ENCODE data around the gene RAB2B. TPM values are rescaled to one million over a fixed set of nuclear protein-coding genes. Genes with fewer than 3 reads are reported as not detected.

Gene RAB2B
- total RNA-seq, 4 donors from 2014 or later, result 20.2 to 24.9 (median 21.5) TPM

DNA sequence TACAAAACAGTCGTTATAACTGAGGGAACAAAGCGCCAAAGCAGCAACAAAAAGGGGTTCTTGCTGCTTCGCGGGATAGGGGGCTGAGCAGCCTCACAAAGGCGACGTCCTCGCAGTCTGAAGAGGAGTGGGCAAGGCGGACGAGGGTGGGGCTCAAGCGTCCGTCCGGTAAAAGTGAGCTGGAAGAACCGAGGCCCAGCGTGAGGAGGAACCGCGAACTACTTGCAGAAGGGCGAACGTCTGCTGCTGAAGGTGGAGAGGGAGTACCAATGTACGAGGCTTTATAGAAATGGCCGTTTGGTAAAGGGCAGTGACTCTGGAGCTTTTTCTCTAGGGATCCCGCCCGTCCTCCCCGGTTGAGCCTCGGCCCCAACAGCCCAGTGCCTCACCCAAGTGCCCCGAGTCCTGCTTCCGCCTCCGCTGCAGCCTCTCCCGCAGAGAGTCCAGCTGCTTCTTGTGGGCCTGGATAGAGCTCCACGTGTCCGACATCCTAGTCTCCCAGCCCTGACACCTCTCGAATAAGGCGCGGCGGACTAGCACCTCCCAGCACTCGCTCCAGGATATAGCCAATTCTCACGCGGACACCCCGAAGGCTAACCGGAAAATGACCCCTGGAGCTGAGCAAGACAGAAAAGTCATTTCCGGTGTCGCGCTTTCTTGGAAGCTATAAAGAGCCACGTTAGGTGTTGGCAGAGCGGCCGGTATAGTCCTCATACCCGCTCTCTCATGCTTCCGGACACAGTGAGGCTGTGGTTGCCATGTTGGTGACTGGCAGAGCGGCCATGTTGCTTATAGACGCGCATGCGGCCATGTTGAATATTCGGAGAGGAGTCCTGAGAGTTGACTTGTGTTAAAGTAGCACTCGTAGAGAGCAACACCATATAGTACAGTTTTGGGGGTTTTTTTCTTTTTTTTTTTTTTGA, 34.2 kb upstream of the RAB2B start, which contains the start of gene METTL3:
Gene METTL3, minus strand, starts transcription at position 606 of the 923 bp plus-strand sequence. Its CDS starts 117 bp downstream, at position 489.
- WGBS, result under 1% methylated on average over 31 of the region's 53 CpGs

GRCh38 chr14:21509432-21510143, 32.8 kb upstream of the RAB2B start:
- no peak for DNase-seq (ENCODE audit: low spot score in 2 of 2)
- H3K9me3 ChIP-seq, result no peaks in the 10 kb centered on the region
- WGBS, result 83% methylated on average over 6 of the region's 6 CpGs
- no peak for TF ChIP-seq CTCF (IDR thresholded peaks at IDR 0.05)
- H3K36me3 ChIP-seq, result peaks cover 13% of the 10 kb centered on the region
- H3K27me3 ChIP-seq, result no peaks in the 10 kb centered on the region
- H3K4me1 ChIP-seq, result peaks cover 27% of the 10 kb centered on the region
- H3K27ac ChIP-seq, result no peak overlapping the region
- H3K4me3 ChIP-seq, result peak overlapping the region; percentile 62

More for the DNA sequence above, 34.2 kb upstream of the RAB2B start, which contains the start of gene METTL3:
- peak; percentile 97 to 98 for DNase-seq (ENCODE audit: low spot score in 2 of 2)
- Histone ChIP-seq H3K27ac (peak within 1 kb of the TSS; percentile 70), H3K9me3 (no peaks in the 10 kb centered on the region), H3K27me3 (no peaks in the 10 kb centered on the region), H3K4me3 (peak within 1 kb of the TSS; percentile 62), H3K4me1 (peaks cover 27% of the 10 kb centered on the region), H3K36me3 (peaks cover 13% of the 10 kb centered on the region)
- no peak for TF ChIP-seq EP300 (IDR thresholded peaks at IDR 0.05)
- peak in 1 of 2 donors; percentile 35 for TF ChIP-seq POLR2A (IDR thresholded peaks at IDR 0.05)
- TF ChIP-seq POLR2AphosphoS5 (IDR thresholded peaks at IDR 0.05), result peak in 2 of 3 donors; percentile 47 to 82

DNA sequence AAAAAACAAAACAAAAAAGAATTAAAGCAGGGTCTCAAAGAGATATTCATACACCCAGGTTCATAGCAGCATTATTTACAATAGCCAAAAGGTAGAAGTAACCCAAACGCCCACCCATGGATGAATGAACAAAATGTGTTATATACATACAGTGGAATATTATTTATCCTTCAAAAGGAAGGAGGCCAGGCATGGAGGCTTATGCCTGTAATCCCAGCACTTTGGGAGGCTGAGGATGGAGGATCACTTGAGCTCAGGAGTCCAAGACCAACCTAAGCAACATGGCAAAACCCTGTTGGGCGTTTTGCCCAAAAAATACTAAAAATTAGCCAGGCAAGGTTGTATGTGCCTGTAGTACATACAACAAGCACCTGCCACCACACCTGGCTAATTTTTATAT, 29.8 kb upstream of the RAB2B start:
- WGBS, result 86% methylated on average over 2 of the region's 2 CpGs
- no peak for TF ChIP-seq CTCF (IDR thresholded peaks at IDR 0.05)
- TF ChIP-seq POLR2A (IDR thresholded peaks at IDR 0.05), result no peak
- no peak for TF ChIP-seq EP300 (IDR thresholded peaks at IDR 0.05)
- no peak for TF ChIP-seq POLR2AphosphoS5 (IDR thresholded peaks at IDR 0.05)
- H3K9me3 ChIP-seq, result no peaks in the 10 kb centered on the region
- no peaks in the 10 kb centered on the region for H3K27me3 ChIP-seq
- no peak overlapping the region for H3K27ac ChIP-seq
- no peak for DNase-seq (ENCODE audit: low spot score in 2 of 2)
- peaks cover 27% of the 10 kb centered on the region for H3K4me1 ChIP-seq
- peaks cover 30% of the 10 kb centered on the region for H3K36me3 ChIP-seq
- no peak overlapping the region for H3K4me3 ChIP-seq

GRCh38 chr14:21505012-21505553, 28.3 kb upstream of the RAB2B start:
- Histone ChIP-seq H3K36me3 (peaks cover 39% of the 10 kb centered on the region), H3K27me3 (no peaks in the 10 kb centered on the region), H3K9me3 (no peaks in the 10 kb centered on the region), H3K27ac (no peak overlapping the region), H3K4me3 (no peak overlapping the region), H3K4me1 (peaks cover 22% of the 10 kb centered on the region)
- TF ChIP-seq CTCF (IDR thresholded peaks at IDR 0.05), result no peak
- no peak for TF ChIP-seq EP300 (IDR thresholded peaks at IDR 0.05)
- TF ChIP-seq POLR2AphosphoS5 (IDR thresholded peaks at IDR 0.05), result no peak
- TF ChIP-seq POLR2A (IDR thresholded peaks at IDR 0.05), result no peak
- DNase-seq (ENCODE audit: low spot score in 2 of 2), result no peak

GRCh38 chr14:21503376-21503775, 26.6 kb upstream of the RAB2B start:
- Histone ChIP-seq H3K36me3 (peaks cover 56% of the 10 kb centered on the region), H3K9me3 (no peaks in the 10 kb centered on the region), H3K27ac (no peak overlapping the region), H3K4me1 (peaks cover 6% of the 10 kb centered on the region), H3K27me3 (no peaks in the 10 kb centered on the region), H3K4me3 (no peak overlapping the region)
- DNase-seq (ENCODE audit: low spot score in 2 of 2), result no peak
- TF ChIP-seq EP300 (IDR thresholded peaks at IDR 0.05) (no peak), CTCF (IDR thresholded peaks at IDR 0.05) (no peak), POLR2AphosphoS5 (IDR thresholded peaks at IDR 0.05) (no peak), POLR2A (IDR thresholded peaks at IDR 0.05) (no peak)
- 95% methylated on average over 3 of the region's 4 CpGs for WGBS

All from suprapubic skin (tissue), 4 donors.